ENCODE measurements around the gene LEP.

DNA sequence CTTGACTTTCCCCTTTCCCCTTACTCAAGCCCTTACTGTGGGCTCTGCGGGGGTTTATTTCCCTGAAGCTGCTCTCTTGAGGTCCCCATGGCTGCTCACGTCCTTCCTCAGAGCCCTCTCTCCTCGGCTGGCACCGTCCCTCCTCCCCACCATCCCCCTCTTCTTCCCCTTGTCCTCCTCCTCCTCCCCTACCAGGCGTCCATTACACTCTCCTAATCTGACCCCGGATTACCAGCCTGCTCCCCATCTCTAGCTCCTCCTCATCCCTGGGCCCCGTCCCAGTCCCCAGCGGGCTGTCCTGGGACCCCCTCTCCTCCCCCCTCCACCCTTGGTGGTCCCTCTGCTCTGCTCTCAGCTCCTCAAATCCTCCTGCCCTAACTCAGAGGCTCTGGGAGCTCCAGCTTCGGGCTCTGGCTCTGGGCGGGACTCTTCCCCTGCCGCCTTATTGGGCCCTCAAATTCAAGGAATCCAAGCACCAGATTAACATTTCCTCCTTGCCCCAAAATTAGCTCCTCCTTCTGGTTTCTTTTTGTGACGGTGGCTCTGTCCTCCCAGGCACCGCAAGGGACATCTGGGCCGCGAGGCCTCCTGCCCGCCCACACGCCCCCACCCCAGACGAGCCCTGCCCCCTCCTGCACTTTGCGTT lies 48.5 kb upstream of the LEP start:
- TF ChIP-seq, protein P1, sequence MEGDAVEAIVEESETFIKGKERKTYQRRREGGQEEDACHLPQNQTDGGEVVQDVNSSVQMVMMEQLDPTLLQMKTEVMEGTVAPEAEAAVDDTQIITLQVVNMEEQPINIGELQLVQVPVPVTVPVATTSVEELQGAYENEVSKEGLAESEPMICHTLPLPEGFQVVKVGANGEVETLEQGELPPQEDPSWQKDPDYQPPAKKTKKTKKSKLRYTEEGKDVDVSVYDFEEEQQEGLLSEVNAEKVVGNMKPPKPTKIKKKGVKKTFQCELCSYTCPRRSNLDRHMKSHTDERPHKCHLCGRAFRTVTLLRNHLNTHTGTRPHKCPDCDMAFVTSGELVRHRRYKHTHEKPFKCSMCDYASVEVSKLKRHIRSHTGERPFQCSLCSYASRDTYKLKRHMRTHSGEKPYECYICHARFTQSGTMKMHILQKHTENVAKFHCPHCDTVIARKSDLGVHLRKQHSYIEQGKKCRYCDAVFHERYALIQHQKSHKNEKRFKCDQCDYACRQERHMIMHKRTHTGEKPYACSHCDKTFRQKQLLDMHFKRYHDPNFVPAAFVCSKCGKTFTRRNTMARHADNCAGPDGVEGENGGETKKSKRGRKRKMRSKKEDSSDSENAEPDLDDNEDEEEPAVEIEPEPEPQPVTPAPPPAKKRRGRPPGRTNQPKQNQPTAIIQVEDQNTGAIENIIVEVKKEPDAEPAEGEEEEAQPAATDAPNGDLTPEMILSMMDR (IDR thresholded peaks at IDR 0.05; ENCODE audit: low read depth, low read length, poor library complexity, severe bottlenecking), result no peak
- no peak for TF ChIP-seq EZH2phosphoT487 (IDR thresholded peaks at IDR 0.05; ENCODE audit: borderline replicate concordance, low read length)

Data from DOHH2 (cell line).